Glutamatergic neuron (in vitro differentiated cells): ENCODE measurements around the gene FAM221A. TPM values are rescaled to one million over a fixed set of nuclear protein-coding genes. Genes with fewer than 3 reads are reported as not detected.
"Not testable (repeated sequence)": the region's sequence is repeated elsewhere in the genome, so short reads cannot be mapped to it uniquely, and the experiment has no call there.

Experiments used
- DNase-seq: peaks from one replicate; pipeline ENCODE4 v3.0.0; 2022
- H3K27ac Mint-ChIP-seq: one replicate; pipeline ENCODE4 v1.8.0; 2020; ENCODE audit warnings: mild to moderate bottlenecking, mixed read lengths, inconsistent platforms; ENCODE audit not compliant: unreplicated experiment
- H3K27me3 Mint-ChIP-seq: one replicate; pipeline ENCODE4 v1.8.0; 2020; ENCODE audit warnings: mild to moderate bottlenecking, moderate library complexity, mixed read lengths, inconsistent platforms; ENCODE audit not compliant: unreplicated experiment
- H3K36me3 Mint-ChIP-seq: one replicate; pipeline ENCODE4 v1.8.0; 2020; ENCODE audit warnings: mild to moderate bottlenecking, mixed read lengths, inconsistent platforms; ENCODE audit not compliant: unreplicated experiment
- H3K4me1 Mint-ChIP-seq: one replicate; pipeline ENCODE4 v1.8.0; 2020; ENCODE audit warnings: mild to moderate bottlenecking, low read depth, mixed read lengths, inconsistent platforms; ENCODE audit not compliant: unreplicated experiment
- H3K4me3 Mint-ChIP-seq: one replicate; pipeline ENCODE4 v1.8.0; 2020; ENCODE audit warnings: mild to moderate bottlenecking, mixed read lengths, inconsistent platforms; ENCODE audit not compliant: unreplicated experiment
- H3K9me3 Mint-ChIP-seq: one replicate; pipeline ENCODE4 v1.8.0; 2020; ENCODE audit warnings: mild to moderate bottlenecking, moderate library complexity, mixed read lengths, inconsistent platforms; ENCODE audit not compliant: unreplicated experiment
- CTCF ChIP-seq: fragments of 200-600 bp; sonication (generic); IDR thresholded peaks from one replicate; pipeline ENCODE4 v1.5.0; 2021; ENCODE audit not compliant: partially characterized antibody, unreplicated experiment
- total RNA-seq: library from RNA; stranded (reverse); fragmentation: NEBNext Ultra II Directional; extraction: Animal tissue kit (Norgen Biotek cat#: 25700); gene quantifications from one replicate; pipeline ENCODE4 v1.2.1, GENCODE V29; 2021; ENCODE audit not compliant: unreplicated experiment

The FAM221A gene
- total RNA-seq, 1 donor from 2014 or later: 23.2 TPM

- no peaks in the 10 kb centered on the region for H3K27me3 Mint-ChIP-seq
- no peak overlapping the region for H3K27ac Mint-ChIP-seq
- H3K4me3 Mint-ChIP-seq: no peak overlapping the region
- no peaks in the 10 kb centered on the region for H3K4me1 Mint-ChIP-seq
- peaks cover 4% of the 10 kb centered on the region for H3K9me3 Mint-ChIP-seq
- DNase-seq: no peak
- H3K36me3 Mint-ChIP-seq: no peaks in the 10 kb centered on the region
- TF ChIP-seq CTCF: no peak
These were observed 15.9 kb upstream of the FAM221A start for GRCh38 chr7:23664122-23664521.

- Mint-ChIP-seq H3K27ac (no peak overlapping the region), H3K4me3 (no peak overlapping the region), H3K36me3 (no peaks in the 10 kb centered on the region), H3K27me3 (peaks cover 2% of the 10 kb centered on the region), H3K4me1 (no peaks in the 10 kb centered on the region), H3K9me3 (no peaks in the 10 kb centered on the region)
- DNase-seq: no peak
- TF ChIP-seq CTCF: no peak
These were observed 8.0 kb upstream of the FAM221A start for GRCh38 chr7:23672033-23672432.

- Mint-ChIP-seq H3K4me1 (no peaks in the 10 kb centered on the region), H3K4me3 (peak overlapping the region; percentile 93), H3K27me3 (no peaks in the 10 kb centered on the region), H3K36me3 (no peaks in the 10 kb centered on the region), H3K27ac (peak overlapping the region; percentile 55), H3K9me3 (peaks cover 2% of the 10 kb centered on the region)
- peak; percentile 80 for DNase-seq
- TF ChIP-seq CTCF: no peak
These were observed 711 bp downstream of the FAM221A start for GRCh38 chr7:23680414-23681405.

- not testable (repeated sequence) for H3K36me3 Mint-ChIP-seq, DNase-seq, H3K4me3 Mint-ChIP-seq, H3K27ac Mint-ChIP-seq, H3K4me1 Mint-ChIP-seq, H3K27me3 Mint-ChIP-seq, H3K9me3 Mint-ChIP-seq
These were observed 4.0 kb downstream of the FAM221A start for GRCh38 chr7:23684041-23684440.

GRCh38 chr7:23685731-23686130 lies 5.7 kb downstream of the FAM221A start:
- Mint-ChIP-seq H3K4me1 (no peaks in the 10 kb centered on the region), H3K27ac (no peak overlapping the region), H3K36me3 (no peaks in the 10 kb centered on the region), H3K4me3 (no peak overlapping the region), H3K9me3 (no peaks in the 10 kb centered on the region), H3K27me3 (no peaks in the 10 kb centered on the region)
- TF ChIP-seq CTCF: no peak
- DNase-seq: no peak
